Endothelial cell of umbilical vein (primary cell): ENCODE measurements around the gene DOCK1. TPM values are rescaled to one million over a fixed set of nuclear protein-coding genes. Genes with fewer than 3 reads are reported as not detected.

Experiments used
- BruUV-seq: library from RNA; stranded (reverse); fragments of 400-500 nt; replicated peaks from 2 replicates; lab custom pipeline; 2021; lab: Mats Ljungman, UMichigan
- CTCF ChIA-PET: fragments of 300-600, 350-600 bp; sonication (Branson Sonifier 250); formaldehyde crosslinking; loops from one replicate; lab custom pipeline; 2021; ENCODE audit warnings: antibody characterized with exemption, inconsistent platforms; lab: Charles Lee
- POLR2A ChIA-PET: fragments of 300-600, 350-600 bp; sonication (Branson Sonifier 250); formaldehyde crosslinking; loops from one replicate; lab custom pipeline; 2021; ENCODE audit warnings: antibody characterized with exemption, inconsistent platforms; lab: Charles Lee
- DNase-seq: peaks from one replicate; pipeline ENCODE4 v3.0.0-alpha.2; 2011; ENCODE audit warnings: low read depth, low spot score
- FAIRE-seq: peaks from 2 replicates; lab custom pipeline; 2011; peaks lifted over from hg19 to GRCh38; lab: Jason Lieb, UNC
- H2AFZ ChIP-seq: 2 replicates; pipeline ENCODE4 v1.6.0; 2012; ENCODE audit warnings: low read depth, low read length, control low read depth, inconsistent platforms
- H3K27ac ChIP-seq: 2 replicates; pipeline ENCODE4 v1.5.1; 2011; ENCODE audit warnings: low read depth, mild to moderate bottlenecking, control low read depth, low read length, moderate library complexity; ENCODE audit not compliant: insufficient read depth
- H3K27me3 ChIP-seq, 2 experiments: 2 replicates each; pipeline versions ENCODE4 v1.6.0 to v1.6.1; 2011; ENCODE audit warnings: low read length in 2 of 2, mixed read lengths in 1 of 2; ENCODE audit not compliant: control insufficient read depth in 2 of 2, insufficient read depth in 2 of 2
- H3K36me3 ChIP-seq, 2 experiments: 2 replicates in 1 of 2; 3 replicates in 1 of 2; pipeline ENCODE4 v1.5.1; 2011; ENCODE audit warnings: low read length in 2 of 2, mild to moderate bottlenecking in 1 of 2, moderate library complexity in 1 of 2; ENCODE audit not compliant: control insufficient read depth in 2 of 2, insufficient read depth in 2 of 2; ENCODE audit errors: extremely low read depth in 1 of 2
- H3K4me1 ChIP-seq: 3 replicates; pipeline ENCODE4 v1.5.1; 2011; ENCODE audit warnings: mild to moderate bottlenecking, low read length; ENCODE audit not compliant: control insufficient read depth, insufficient read depth; ENCODE audit errors: extremely low read depth
- H3K4me2 ChIP-seq: 2 replicates; pipeline ENCODE4 v1.6.1; 2011; ENCODE audit warnings: low read length, control low read depth, mixed read lengths; ENCODE audit not compliant: insufficient read depth
- H3K4me3 ChIP-seq, 3 experiments: fragments of 200-600 bp in 1 of 3; sonication (generic), shearing (Covaris generic) in 1 of 3; replicated peaks in 1 of 3; 2 replicates each; pipeline ENCODE4 v1.5.1; 2011 to 2016; ENCODE audit warnings: control low read depth in 3 of 3, low read length in 3 of 3, mild to moderate bottlenecking in 2 of 3, inconsistent platforms in 1 of 3, low read depth in 1 of 3, moderate library complexity in 1 of 3; ENCODE audit not compliant: insufficient read depth in 1 of 3
- H3K79me2 ChIP-seq: 2 replicates; pipeline ENCODE4 v1.6.0; 2012; ENCODE audit warnings: low read length, inconsistent platforms; ENCODE audit not compliant: control insufficient read depth, insufficient read depth
- H3K9ac ChIP-seq: replicated peaks from 2 replicates; pipeline ENCODE3; 2011; ENCODE audit warnings: low read length, control low read depth; ENCODE audit not compliant: insufficient read depth; ENCODE audit errors: extremely low read depth
- H3K9me1 ChIP-seq: replicated peaks from 3 replicates; pipeline ENCODE4 v1.6.0; 2011; ENCODE audit warnings: mild to moderate bottlenecking, low read length; ENCODE audit not compliant: control insufficient read depth, insufficient read depth; ENCODE audit errors: extremely low read depth
- H3K9me3 ChIP-seq: replicated peaks from 2 replicates; pipeline ENCODE4 v1.5.1; 2012; ENCODE audit warnings: low read length, inconsistent platforms; ENCODE audit not compliant: control insufficient read depth, insufficient read depth
- H4K20me1 ChIP-seq: replicated peaks from 2 replicates; pipeline ENCODE3; 2011; ENCODE audit warnings: mild to moderate bottlenecking, low read length; ENCODE audit not compliant: control insufficient read depth, insufficient read depth; ENCODE audit errors: extremely low read depth
- CTCF ChIP-seq, 2 donors: IDR thresholded peaks; 1 replicate in 1 of 2; 2 replicates in 1 of 2; pipeline ENCODE4 v1.5.1; 2011; ENCODE audit warnings: low read length in 2 of 2, mild to moderate bottlenecking in 2 of 2, moderate library complexity in 2 of 2, control low read depth in 1 of 2, inconsistent platforms in 1 of 2, low read depth in 1 of 2; ENCODE audit not compliant: insufficient read depth in 1 of 2; ENCODE audit errors: extremely low read depth in 1 of 2
- EZH2 ChIP-seq: IDR thresholded peaks from 2 replicates; pipeline ENCODE4 v1.6.1; 2012; ENCODE audit warnings: borderline replicate concordance, low read depth, mild to moderate bottlenecking, moderate library complexity, low read length, inconsistent platforms; ENCODE audit not compliant: severe bottlenecking
- FOS ChIP-seq: IDR thresholded peaks from 2 replicates; pipeline ENCODE4 v1.6.1; 2011; ENCODE audit warnings: mild to moderate bottlenecking, low read length, moderate library complexity, borderline replicate concordance; ENCODE audit not compliant: insufficient read depth
- GATA2 ChIP-seq: IDR thresholded peaks from 2 replicates; pipeline ENCODE4 v1.7.0; 2011; ENCODE audit warnings: low read depth, mild to moderate bottlenecking, moderate library complexity, mixed read lengths, low read length; ENCODE audit not compliant: insufficient read length, insufficient read depth
- JUN ChIP-seq: IDR thresholded peaks from 2 replicates; pipeline ENCODE4 v1.6.1; 2011; ENCODE audit warnings: borderline replicate concordance, low read depth; ENCODE audit not compliant: insufficient read length, insufficient read depth
- MAX ChIP-seq: IDR thresholded peaks from 2 replicates; pipeline ENCODE4 v1.6.1; 2011; ENCODE audit not compliant: insufficient read depth, insufficient read length
- MYC ChIP-seq: IDR thresholded peaks from one replicate; pipeline ENCODE4 v1.6.1; 2011; ENCODE audit warnings: mild to moderate bottlenecking, low read depth, low read length
- POLR2A ChIP-seq: IDR thresholded peaks from 2 replicates; pipeline ENCODE4 v1.6.1; 2012; ENCODE audit warnings: low read depth, mild to moderate bottlenecking, control low read depth, low read length
- POLR2AphosphoS5 ChIP-seq: IDR thresholded peaks from 2 replicates; pipeline ENCODE4 v1.6.1; 2012; ENCODE audit warnings: low read depth, mild to moderate bottlenecking, control low read depth, low read length, moderate library complexity; ENCODE audit not compliant: insufficient read depth
- dilution Hi-C: fragments of 300-500 bp; cut with MboI; formaldehyde crosslinking; loops from one replicate; pipeline ENCODE4 v1.15.0; 2019; ENCODE audit warnings: low sequenced_read_pairs; ENCODE audit not compliant: extremely low pct_ligation_motif_present
- intact Hi-C: fragments of 100-400 bp; cut with micrococcal nuclease; formaldehyde crosslinking; loops from one replicate; pipeline ENCODE4 v1.10.0; 2022
- polyA plus RNA-seq, 4 experiments: library from polyadenylated mRNA; depleted of rRNA in 3 of 4; stranded (reverse) in 3 of 4; unstranded in 1 of 4; fragments of >200 nt; gene quantifications; 2 replicates each; pipeline versions ENCODE4 v1.2.1 to v1.2.3, GENCODE V29; 2011 to 2012; ENCODE audit warnings: missing spikeins in 1 of 4
- total RNA-seq: library from RNA; stranded (reverse); gene quantifications from 2 replicates; pipeline ENCODE4 v1.2.3, GENCODE V29; 2021

Gene DOCK1
- total and polyA plus RNA-seq, 2 donors (not counting 3 experiments of a cell fraction or from before 2014, with no cell fraction given) = 22.5 to 83.1 TPM

- Histone ChIP-seq H3K79me2 (peaks cover 95% of the 10 kb centered on the region), H3K4me1 (no peaks in the 10 kb centered on the region), H4K20me1 (peaks cover 7% of the 10 kb centered on the region), H3K9ac (no peak overlapping the region), H2AFZ (no peak overlapping the region), H3K4me2 (no peak overlapping the region), H3K36me3 (no peaks in the 10 kb centered on the region), H3K4me3 (no peak overlapping the region), H3K27ac (no peak overlapping the region), H3K27me3 (no peaks in the 10 kb centered on the region), H3K9me3 (no peaks in the 10 kb centered on the region), H3K9me1 (no peaks in the 10 kb centered on the region)
- no TSS peak for BruUV-seq
- ChIA-PET POLR2A (no interaction called here), CTCF (no interaction called here)
- intact Hi-C loops = no loop called here
- no peak for DNase-seq
- FAIRE-seq = no peak
- no peak for TF ChIP-seq POLR2AphosphoS5
- no peak for TF ChIP-seq JUN
- no peak for TF ChIP-seq MYC
- no peak for TF ChIP-seq MAX
- no peak for TF ChIP-seq FOS
- no peak for TF ChIP-seq EZH2
- TF ChIP-seq POLR2A = no peak
- no peak for TF ChIP-seq CTCF (IDR thresholded peaks at IDR 0.05; ENCODE audit: extremely low read depth in 1 of 2, insufficient read depth in 1 of 2, low read depth in 1 of 2, low read length in 2 of 2)
- TF ChIP-seq GATA2 = no peak
- dilution Hi-C loops = no loop called here
These were observed 5.6 kb downstream of the DOCK1 start for GRCh38 chr10:126910798-126911197.
